Endothelial cell (in vitro differentiated cells): Measurements from ENCODE around the gene ADIPOQ. TPM values are rescaled to one million over a fixed set of nuclear protein-coding genes. Genes with fewer than 3 reads are reported as not detected.
"Not testable (repeated sequence)": the region's sequence is repeated elsewhere in the genome, so short reads cannot be mapped to it uniquely, and the experiment has no call there.

Experiments
- DNase-seq: peaks from one replicate; pipeline ENCODE4 v3.0.0; 2021; ENCODE audit warnings: low spot score
- H3K27ac Mint-ChIP-seq: one replicate; pipeline ENCODE4 v1.8.0; 2021; ENCODE audit warnings: mixed read lengths, inconsistent platforms; ENCODE audit not compliant: unreplicated experiment
- H3K27me3 Mint-ChIP-seq: one replicate; pipeline ENCODE4 v1.8.0; 2021; ENCODE audit warnings: mild to moderate bottlenecking, moderate library complexity, mixed read lengths, inconsistent platforms; ENCODE audit not compliant: unreplicated experiment
- H3K36me3 Mint-ChIP-seq: one replicate; pipeline ENCODE4 v1.8.0; 2021; ENCODE audit warnings: mild to moderate bottlenecking, low read depth, mixed read lengths, inconsistent platforms; ENCODE audit not compliant: unreplicated experiment
- H3K4me1 Mint-ChIP-seq: one replicate; pipeline ENCODE4 v1.8.0; 2021; ENCODE audit warnings: mild to moderate bottlenecking, mixed read lengths, inconsistent platforms; ENCODE audit not compliant: unreplicated experiment
- H3K4me3 Mint-ChIP-seq: one replicate; pipeline ENCODE4 v1.8.0; 2021; ENCODE audit warnings: mild to moderate bottlenecking, mixed read lengths, inconsistent platforms; ENCODE audit not compliant: unreplicated experiment
- H3K9me3 Mint-ChIP-seq: one replicate; pipeline ENCODE4 v1.8.0; 2021; ENCODE audit warnings: mixed read lengths, inconsistent platforms; ENCODE audit not compliant: unreplicated experiment
- total RNA-seq: library from RNA; stranded (reverse); fragmentation: NEBNext Ultra II Directional; extraction: Animal tissue kit (Norgen Biotek cat#: 25700); gene quantifications from one replicate; pipeline ENCODE4 v1.2.1, GENCODE V29; 2021; ENCODE audit not compliant: unreplicated experiment
- TF ChIP-seq, protein P1 (sequence below): fragments of 200-600 bp; sonication (generic); IDR thresholded peaks from one replicate; pipeline ENCODE4 v1.5.0; 2021; ENCODE audit warnings: antibody characterized with exemption; ENCODE audit not compliant: unreplicated experiment

Gene ADIPOQ
- total RNA-seq, 1 donor from 2014 or later, result not detected

DNA sequence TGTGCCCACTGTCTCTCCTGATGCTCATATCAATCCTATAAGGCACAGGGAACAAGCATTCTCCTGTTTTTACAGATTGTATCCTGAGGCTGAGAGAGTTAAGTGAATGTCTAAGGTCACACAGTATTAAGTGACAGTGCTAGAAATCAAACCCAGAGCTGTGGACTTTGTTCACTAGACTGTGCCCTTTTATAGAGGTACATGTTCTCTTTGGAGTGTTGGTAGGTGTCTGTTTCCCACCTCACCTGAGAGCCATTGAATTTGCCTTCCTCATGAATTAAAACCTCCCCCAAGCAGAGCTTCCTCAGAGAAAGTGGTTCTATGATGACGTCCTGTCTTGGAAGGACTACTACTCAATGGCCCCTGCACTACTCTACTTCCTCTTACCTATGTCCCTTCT, 12.4 kb downstream of the ADIPOQ start:
- TF ChIP-seq, protein P1, sequence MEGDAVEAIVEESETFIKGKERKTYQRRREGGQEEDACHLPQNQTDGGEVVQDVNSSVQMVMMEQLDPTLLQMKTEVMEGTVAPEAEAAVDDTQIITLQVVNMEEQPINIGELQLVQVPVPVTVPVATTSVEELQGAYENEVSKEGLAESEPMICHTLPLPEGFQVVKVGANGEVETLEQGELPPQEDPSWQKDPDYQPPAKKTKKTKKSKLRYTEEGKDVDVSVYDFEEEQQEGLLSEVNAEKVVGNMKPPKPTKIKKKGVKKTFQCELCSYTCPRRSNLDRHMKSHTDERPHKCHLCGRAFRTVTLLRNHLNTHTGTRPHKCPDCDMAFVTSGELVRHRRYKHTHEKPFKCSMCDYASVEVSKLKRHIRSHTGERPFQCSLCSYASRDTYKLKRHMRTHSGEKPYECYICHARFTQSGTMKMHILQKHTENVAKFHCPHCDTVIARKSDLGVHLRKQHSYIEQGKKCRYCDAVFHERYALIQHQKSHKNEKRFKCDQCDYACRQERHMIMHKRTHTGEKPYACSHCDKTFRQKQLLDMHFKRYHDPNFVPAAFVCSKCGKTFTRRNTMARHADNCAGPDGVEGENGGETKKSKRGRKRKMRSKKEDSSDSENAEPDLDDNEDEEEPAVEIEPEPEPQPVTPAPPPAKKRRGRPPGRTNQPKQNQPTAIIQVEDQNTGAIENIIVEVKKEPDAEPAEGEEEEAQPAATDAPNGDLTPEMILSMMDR, result no peak
- Mint-ChIP-seq H3K9me3 (no peaks in the 10 kb centered on the region), H3K4me3 (no peak overlapping the region), H3K36me3 (no peaks in the 10 kb centered on the region), H3K27me3 (no peaks in the 10 kb centered on the region), H3K27ac (no peak overlapping the region), H3K4me1 (peaks cover 2% of the 10 kb centered on the region)
- no peak for DNase-seq

DNA sequence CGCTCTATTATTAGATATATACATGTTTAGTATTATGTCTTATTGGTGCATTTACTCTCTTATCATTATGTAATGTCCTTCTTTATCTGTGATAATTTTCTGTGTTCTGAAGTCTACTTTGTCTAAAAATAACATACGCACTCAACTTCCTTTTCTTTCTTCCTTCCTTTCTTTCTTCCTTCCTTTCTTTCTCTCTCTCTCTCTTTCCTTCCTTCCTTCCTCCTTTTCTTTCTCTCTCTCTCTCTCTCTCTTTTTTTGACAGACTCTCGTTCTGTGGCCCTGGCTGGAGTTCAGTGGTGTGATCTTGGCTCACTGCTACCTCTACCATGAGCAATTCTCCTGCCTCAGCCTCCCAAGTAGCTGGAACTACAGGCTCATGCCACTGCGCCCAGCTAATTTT, 15.2 kb downstream of the ADIPOQ start:
- H3K27me3 Mint-ChIP-seq, result peaks cover 2% of the 10 kb centered on the region
- TF ChIP-seq, protein P1, result no peak
- H3K27ac Mint-ChIP-seq, result no peak overlapping the region
- H3K4me3 Mint-ChIP-seq, result no peak overlapping the region
- H3K4me1 Mint-ChIP-seq, result peaks cover 6% of the 10 kb centered on the region
- no peak for DNase-seq
- no peaks in the 10 kb centered on the region for H3K9me3 Mint-ChIP-seq
- H3K36me3 Mint-ChIP-seq, result no peaks in the 10 kb centered on the region

DNA sequence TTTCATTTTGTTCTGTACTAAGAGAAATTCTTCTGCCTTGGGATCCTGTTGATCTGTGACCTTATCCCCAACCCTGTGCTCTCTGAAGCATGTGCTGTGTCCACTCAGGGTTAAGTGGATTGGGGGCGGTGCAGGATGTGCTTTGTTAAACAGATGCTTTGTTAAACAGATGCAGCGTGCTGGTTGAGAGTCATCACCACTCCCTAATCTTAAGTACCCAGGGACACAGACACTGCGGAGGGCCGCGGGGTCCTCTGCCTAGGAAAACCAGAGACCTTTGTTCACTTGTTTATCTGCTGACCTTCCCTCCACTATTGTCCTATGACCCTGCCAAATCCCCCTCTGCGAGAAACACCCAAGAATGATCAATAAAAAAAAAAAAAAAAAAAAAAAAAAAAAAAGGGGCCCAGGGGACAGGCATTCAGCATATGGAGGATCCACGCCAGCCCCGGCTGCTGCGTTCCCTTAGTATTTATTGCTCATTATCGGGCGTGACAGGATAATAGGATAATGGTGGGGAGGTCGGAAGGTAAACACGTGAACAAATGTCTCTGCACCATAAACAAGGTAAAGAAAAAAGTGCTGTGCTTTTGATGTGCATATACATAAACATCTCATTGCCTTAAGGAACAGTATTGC, 22.8 kb downstream of the ADIPOQ start:
- H3K4me1 Mint-ChIP-seq, result peaks cover 15% of the 10 kb centered on the region
- DNase-seq, H3K36me3 Mint-ChIP-seq, H3K4me3 Mint-ChIP-seq, H3K27ac Mint-ChIP-seq, H3K9me3 Mint-ChIP-seq, H3K27me3 Mint-ChIP-seq: not testable (repeated sequence)

DNA sequence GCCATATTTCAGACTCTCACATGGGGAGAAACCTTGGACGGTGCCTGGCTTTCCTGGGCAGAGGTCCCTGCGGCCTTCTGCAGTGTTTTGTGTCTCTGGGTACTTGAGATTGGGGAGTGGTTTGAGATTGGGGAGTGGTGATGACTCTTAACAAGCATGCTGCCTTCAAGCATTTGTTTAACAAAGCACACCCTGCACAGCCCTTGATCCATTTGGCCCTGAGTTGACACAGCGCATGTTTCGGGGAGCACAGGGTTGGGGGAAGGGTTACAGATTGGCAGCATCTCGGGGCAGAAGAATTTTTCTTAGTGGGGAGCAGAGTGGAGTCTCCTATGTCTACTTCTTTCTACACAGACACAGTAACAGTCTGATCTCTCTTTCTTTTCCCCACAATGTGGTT, 23.6 kb downstream of the ADIPOQ start:
- H3K27ac Mint-ChIP-seq, H3K4me3 Mint-ChIP-seq, H3K27me3 Mint-ChIP-seq, H3K36me3 Mint-ChIP-seq, H3K9me3 Mint-ChIP-seq, DNase-seq: not testable (repeated sequence)
- peaks cover 23% of the 10 kb centered on the region for H3K4me1 Mint-ChIP-seq

DNA sequence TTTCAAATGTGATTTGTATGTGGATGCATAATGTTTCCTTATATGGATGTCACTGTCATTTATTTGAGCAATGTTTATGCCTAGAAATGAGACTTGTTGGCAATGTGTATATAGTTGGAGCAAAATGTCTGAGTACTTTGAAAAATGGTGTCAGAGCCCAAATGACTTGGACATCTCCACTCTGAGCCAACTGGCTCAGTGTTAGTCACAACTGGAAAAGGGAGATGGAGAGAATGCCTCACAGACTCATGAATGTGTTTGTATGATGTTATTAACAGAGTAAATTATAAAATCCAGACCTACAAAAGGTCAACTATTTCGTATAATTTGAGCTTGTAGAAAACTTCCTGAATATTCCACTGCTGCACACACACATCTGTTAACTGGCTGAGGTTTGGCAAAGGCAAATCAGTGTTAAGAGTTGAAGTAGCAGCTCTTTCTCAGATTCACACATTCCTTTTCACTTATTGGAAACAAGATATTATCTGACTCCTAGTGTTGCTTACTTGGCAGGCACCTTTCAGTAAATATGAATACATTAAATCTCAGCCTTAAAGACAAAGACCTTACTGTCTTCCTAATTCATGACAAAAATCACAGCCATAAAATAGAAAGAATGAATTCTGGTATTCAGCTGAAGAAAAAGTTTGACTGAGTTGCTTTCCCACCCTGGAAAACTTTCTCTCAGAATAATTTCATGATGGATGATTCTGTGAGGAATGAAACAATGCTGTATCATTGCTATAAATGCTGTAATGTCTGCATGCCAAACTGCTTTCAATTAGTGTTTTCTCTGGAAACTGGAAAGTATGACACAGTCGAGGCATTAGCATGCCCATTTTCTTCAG, 27.0 kb downstream of the ADIPOQ start:
- Mint-ChIP-seq H3K27ac (no peak overlapping the region), H3K9me3 (no peaks in the 10 kb centered on the region), H3K27me3 (peaks cover 1% of the 10 kb centered on the region), H3K4me1 (peaks cover 29% of the 10 kb centered on the region), H3K36me3 (no peaks in the 10 kb centered on the region), H3K4me3 (no peak overlapping the region)
- TF ChIP-seq, protein P1, result no peak
- DNase-seq, result no peak
